Activated T-cell treated with anti-CD3 and anti-CD28 coated beads, Interleukin-2, amount 50 U/mL, for 1 hour (primary cell): ENCODE results near the gene SYN1.

Source experiments
- DNase-seq: peaks from one replicate; pipeline ENCODE4 v3.0.0-alpha.2; 2020

SYN1 gene

GRCh38 chrX:47571215-47571614 lies 48.4 kb downstream of the SYN1 start:
- DNase-seq = no peak

GRCh38 chrX:47570794-47571193 lies 48.9 kb downstream of the SYN1 start:
- DNase-seq = no peak

- peak; percentile 38 for DNase-seq
Observed at GRCh38 chrX:47568656-47569295, 50.9 kb downstream of the SYN1 start.

- DNase-seq = no peak
Observed at GRCh38 chrX:47566841-47567240, 52.8 kb downstream of the SYN1 start.

- DNase-seq = no peak
Observed at GRCh38 chrX:47564438-47565085, 55.1 kb downstream of the SYN1 start.

- DNase-seq = no peak
Observed at GRCh38 chrX:47563801-47564315, 55.8 kb downstream of the SYN1 start.

- DNase-seq = no peak
Observed at GRCh38 chrX:47562615-47563243, 56.9 kb downstream of the SYN1 start.

- no peak for DNase-seq
Observed at GRCh38 chrX:47561659-47562151, 58.0 kb downstream of the SYN1 start.

- DNase-seq = peak; percentile 89
Observed at GRCh38 chrX:47560934-47561658, 58.6 kb downstream of the SYN1 start, which contains the start of gene ARAF. ARAF (plus strand) TSS chrX:47561205; CDS start chrX:47562968, 1,763 bp downstream.

GRCh38 chrX:47560179-47560933 lies 59.3 kb downstream of the SYN1 start:
- DNase-seq = no peak

- DNase-seq = no peak
Observed at GRCh38 chrX:47558436-47558835, 61.2 kb downstream of the SYN1 start.

GRCh38 chrX:47556045-47556623 lies 63.5 kb downstream of the SYN1 start:
- DNase-seq = peak; percentile 76

- no peak for DNase-seq
Observed at GRCh38 chrX:47543496-47543895, 76.2 kb downstream of the SYN1 start.

- DNase-seq = no peak
Observed at GRCh38 chrX:47540754-47541538, 78.7 kb downstream of the SYN1 start.

GRCh38 chrX:47539860-47540259 lies 79.8 kb downstream of the SYN1 start:
- DNase-seq = no peak

- no peak for DNase-seq
Observed at GRCh38 chrX:47530049-47530448, 89.6 kb downstream of the SYN1 start.

- no peak for DNase-seq
Observed at GRCh38 chrX:47529548-47529947, 90.1 kb downstream of the SYN1 start.

- no peak for DNase-seq
Observed at GRCh38 chrX:47523713-47524166, 95.9 kb downstream of the SYN1 start.

GRCh38 chrX:47523297-47523696 lies 96.4 kb downstream of the SYN1 start:
- DNase-seq = peak; percentile 84
